Astrocyte (in vitro differentiated cells and primary cell): ENCODE data around the gene EIF4E1B.

Source experiments
- EZH2 ChIP-seq: IDR thresholded peaks from 2 replicates; pipeline ENCODE4 v1.6.1; 2012; ENCODE audit warnings: mild to moderate bottlenecking, low read length, inconsistent platforms; ENCODE audit not compliant: insufficient read depth
- TF ChIP-seq, protein P1 (sequence below): IDR thresholded peaks from 2 replicates; pipeline ENCODE4 v1.5.1; 2011; ENCODE audit warnings: low read depth, mild to moderate bottlenecking, inconsistent platforms, low read length, moderate library complexity; ENCODE audit not compliant: insufficient read depth

DNA sequence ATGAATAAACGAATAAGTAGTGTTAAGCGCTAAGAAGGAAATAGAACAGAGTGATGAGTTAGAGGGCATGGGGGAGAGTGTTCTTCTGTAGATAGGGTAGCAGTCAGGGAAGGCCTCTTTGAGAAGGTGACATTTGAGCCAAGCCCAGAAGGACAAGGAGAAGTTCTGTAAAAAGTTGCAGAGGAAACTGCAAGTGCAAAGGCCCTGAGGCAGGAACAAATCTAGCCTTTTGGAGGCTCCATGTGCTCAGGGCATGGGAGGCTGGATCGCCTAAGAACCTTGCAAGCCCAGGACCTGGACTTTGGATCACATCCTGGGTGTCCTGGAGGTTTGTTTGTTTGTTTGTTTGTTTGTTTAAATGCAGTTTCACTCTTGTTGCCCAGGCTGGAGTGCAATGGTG lies 8.0 kb downstream of the EIF4E1B start:
- TF ChIP-seq, protein P1, sequence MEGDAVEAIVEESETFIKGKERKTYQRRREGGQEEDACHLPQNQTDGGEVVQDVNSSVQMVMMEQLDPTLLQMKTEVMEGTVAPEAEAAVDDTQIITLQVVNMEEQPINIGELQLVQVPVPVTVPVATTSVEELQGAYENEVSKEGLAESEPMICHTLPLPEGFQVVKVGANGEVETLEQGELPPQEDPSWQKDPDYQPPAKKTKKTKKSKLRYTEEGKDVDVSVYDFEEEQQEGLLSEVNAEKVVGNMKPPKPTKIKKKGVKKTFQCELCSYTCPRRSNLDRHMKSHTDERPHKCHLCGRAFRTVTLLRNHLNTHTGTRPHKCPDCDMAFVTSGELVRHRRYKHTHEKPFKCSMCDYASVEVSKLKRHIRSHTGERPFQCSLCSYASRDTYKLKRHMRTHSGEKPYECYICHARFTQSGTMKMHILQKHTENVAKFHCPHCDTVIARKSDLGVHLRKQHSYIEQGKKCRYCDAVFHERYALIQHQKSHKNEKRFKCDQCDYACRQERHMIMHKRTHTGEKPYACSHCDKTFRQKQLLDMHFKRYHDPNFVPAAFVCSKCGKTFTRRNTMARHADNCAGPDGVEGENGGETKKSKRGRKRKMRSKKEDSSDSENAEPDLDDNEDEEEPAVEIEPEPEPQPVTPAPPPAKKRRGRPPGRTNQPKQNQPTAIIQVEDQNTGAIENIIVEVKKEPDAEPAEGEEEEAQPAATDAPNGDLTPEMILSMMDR: no peak
- TF ChIP-seq EZH2: no peak
